Measurements from ENCODE around the gene SELENON.

SELENON gene

DNA sequence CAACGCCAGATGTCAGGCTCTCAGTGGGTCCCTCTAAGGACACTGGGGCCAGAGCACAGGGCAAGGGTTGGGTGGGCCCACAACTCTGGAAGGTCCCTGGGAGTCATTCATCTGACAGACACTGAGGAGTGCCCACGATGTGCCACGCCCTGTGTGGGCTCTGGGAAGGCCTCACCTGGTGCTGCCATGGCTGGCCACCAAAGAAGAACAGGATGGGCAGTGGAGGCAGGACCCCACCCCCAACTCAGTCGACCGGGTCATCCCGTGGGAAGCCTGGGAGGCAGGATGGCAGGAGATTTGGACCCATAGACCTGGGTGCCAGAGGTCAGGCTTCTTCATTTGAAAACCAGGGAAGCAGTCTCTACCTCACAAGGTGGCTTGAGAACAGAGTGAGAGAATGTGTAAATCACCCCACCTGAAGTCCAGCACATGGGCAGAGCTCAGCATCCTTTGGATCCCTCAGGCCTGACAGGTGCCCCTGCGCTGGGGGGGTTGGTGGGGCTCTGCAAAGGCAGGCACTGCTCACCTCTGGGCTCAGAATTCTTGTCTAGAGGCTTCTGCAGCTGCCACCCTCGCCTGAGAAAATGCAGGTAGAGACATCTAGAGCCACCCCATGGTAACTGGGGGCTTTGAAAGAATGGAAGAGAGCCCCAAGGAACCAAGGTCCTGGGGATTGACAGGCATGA, 1.2 kb upstream of the SELENON start:
- Histone ChIP-seq H3K79me2 (ENCODE audit: insufficient read depth, low read depth) (no peaks in the 10 kb centered on the region), H3K27ac (no peak overlapping the region), H3K4me2 (no peak overlapping the region; the same call in 1 of the 2 replicates), H3K9ac (no peak overlapping the region), H3K4me3 (IDR thresholded peaks at IDR 0.05; ENCODE audit: insufficient read depth, low read depth, low read length) (no peak overlapping the region), H3K4me1 (ENCODE audit: low read depth, poor library complexity, severe bottlenecking) (peaks cover 86% of the 10 kb centered on the region), H4K20me1 (ENCODE audit: insufficient read depth) (no peaks in the 10 kb centered on the region), H3K27me3 (ENCODE audit: insufficient read depth, low read depth) (no peaks in the 10 kb centered on the region), H2AFZ (ENCODE audit: low read depth) (no peak overlapping the region), H3K36me3 (ENCODE audit: insufficient read depth) (no peaks in the 10 kb centered on the region)
- no peak for TF ChIP-seq CTCF (conservative IDR thresholded peaks at IDR 0.05; ENCODE audit: low read depth, low read length)

GRCh38 chr1:25799352-25799934, 550 bp upstream of the SELENON start:
- H3K4me2 ChIP-seq: peak overlapping the region; percentile 45; the same call in 1 of the 2 replicates
- H3K4me3 ChIP-seq (IDR thresholded peaks at IDR 0.05; ENCODE audit: insufficient read depth, low read depth, low read length): no peak overlapping the region
- H4K20me1 ChIP-seq (ENCODE audit: insufficient read depth): no peaks in the 10 kb centered on the region
- no peak overlapping the region for H3K27ac ChIP-seq
- no peaks in the 10 kb centered on the region for H3K27me3 ChIP-seq (ENCODE audit: insufficient read depth, low read depth)
- H3K4me1 ChIP-seq (ENCODE audit: low read depth, poor library complexity, severe bottlenecking): peaks cover 86% of the 10 kb centered on the region
- H3K36me3 ChIP-seq (ENCODE audit: insufficient read depth): no peaks in the 10 kb centered on the region
- peak overlapping the region; percentile 52; the same call in 1 of the 2 replicates for H2AFZ ChIP-seq (ENCODE audit: low read depth)
- H3K79me2 ChIP-seq (ENCODE audit: insufficient read depth, low read depth): no peaks in the 10 kb centered on the region
- TF ChIP-seq CTCF (conservative IDR thresholded peaks at IDR 0.05; ENCODE audit: low read depth, low read length): no peak
- no peak overlapping the region for H3K9ac ChIP-seq

- Histone ChIP-seq H3K4me1 (ENCODE audit: low read depth, poor library complexity, severe bottlenecking) (peaks cover 81% of the 10 kb centered on the region), H3K4me3 (IDR thresholded peaks at IDR 0.05; ENCODE audit: insufficient read depth, low read depth, low read length) (no peak overlapping the region), H3K9ac (peak overlapping the region; percentile 41; the same call in 1 of the 2 replicates), H3K27me3 (ENCODE audit: insufficient read depth, low read depth) (no peaks in the 10 kb centered on the region), H3K79me2 (ENCODE audit: insufficient read depth, low read depth) (no peaks in the 10 kb centered on the region), H3K4me2 (peak overlapping the region; percentile 72), H2AFZ (ENCODE audit: low read depth) (no peak overlapping the region), H4K20me1 (ENCODE audit: insufficient read depth) (no peaks in the 10 kb centered on the region), H3K27ac (no peak overlapping the region), H3K36me3 (ENCODE audit: insufficient read depth) (no peaks in the 10 kb centered on the region)
- no peak for TF ChIP-seq CTCF (conservative IDR thresholded peaks at IDR 0.05; ENCODE audit: low read depth, low read length)
Observed at GRCh38 chr1:25800703-25801377, 847 bp downstream of the SELENON start.

- no peaks in the 10 kb centered on the region for H4K20me1 ChIP-seq (ENCODE audit: insufficient read depth)
- H3K4me1 ChIP-seq (ENCODE audit: low read depth, poor library complexity, severe bottlenecking): peaks cover 60% of the 10 kb centered on the region
- H3K27me3 ChIP-seq (ENCODE audit: insufficient read depth, low read depth): no peaks in the 10 kb centered on the region
- no peaks in the 10 kb centered on the region for H3K36me3 ChIP-seq (ENCODE audit: insufficient read depth)
- no peaks in the 10 kb centered on the region for H3K79me2 ChIP-seq (ENCODE audit: insufficient read depth, low read depth)
- no peak overlapping the region for H3K27ac ChIP-seq
- peak; percentile 39; the same call in 1 of the 2 replicates for TF ChIP-seq CTCF (conservative IDR thresholded peaks at IDR 0.05; ENCODE audit: low read depth, low read length)
- H3K4me3 ChIP-seq (IDR thresholded peaks at IDR 0.05; ENCODE audit: insufficient read depth, low read depth, low read length): no peak overlapping the region
- H2AFZ ChIP-seq (ENCODE audit: low read depth): no peak overlapping the region
- H3K4me2 ChIP-seq: peak overlapping the region; percentile 44
- no peak overlapping the region for H3K9ac ChIP-seq
Observed at GRCh38 chr1:25802915-25803314, 2.9 kb downstream of the SELENON start.

Data from KMS-11 (cell line).